Liver (tissue), 9 donors: ENCODE results near the gene SPCS3. TPM values are rescaled to one million over a fixed set of nuclear protein-coding genes. Genes with fewer than 3 reads are reported as not detected.
A peak's percentile ranks its signal among the peaks of the same experiment; 100 is the strongest.
"Not testable (repeated sequence)": the region's sequence is repeated elsewhere in the genome, so short reads cannot be mapped to it uniquely, and the experiment has no call there.

Experiments
- DNase-seq: peaks from one replicate; pipeline ENCODE4 v3.0.0-alpha.2; 2017; ENCODE audit warnings: low spot score
- H3K27ac ChIP-seq, 2 donors: one replicate each; pipeline ENCODE4 v1.7.0; 2013; ENCODE audit warnings: inconsistent platforms in 2 of 2, low read length in 2 of 2, control low read depth in 1 of 2, low read depth in 1 of 2, mild to moderate bottlenecking in 1 of 2
- H3K27me3 ChIP-seq, 4 donors: one replicate each; pipeline versions ENCODE4 v1.6.1 to v1.7.0; 2013; ENCODE audit warnings: low read length in 3 of 4, inconsistent platforms in 1 of 4, mild to moderate bottlenecking in 1 of 4, moderate library complexity in 1 of 4; ENCODE audit not compliant: control insufficient read depth in 4 of 4, insufficient read depth in 4 of 4
- H3K36me3 ChIP-seq, 4 donors: one replicate each; pipeline versions ENCODE4 v1.6.1 to v1.7.0; 2013; ENCODE audit warnings: low read length in 3 of 4, mild to moderate bottlenecking in 3 of 4, low read depth in 1 of 4, moderate library complexity in 1 of 4; ENCODE audit not compliant: control insufficient read depth in 4 of 4, insufficient read depth in 3 of 4
- H3K4me1 ChIP-seq, 4 donors: one replicate each; pipeline versions ENCODE4 v1.6.1 to v1.7.0; 2013; ENCODE audit warnings: low read length in 3 of 4, mild to moderate bottlenecking in 3 of 4, moderate library complexity in 1 of 4; ENCODE audit not compliant: control insufficient read depth in 4 of 4, insufficient read depth in 4 of 4
- H3K4me3 ChIP-seq, 3 donors: one replicate each; pipeline versions ENCODE4 v1.6.1 to v1.7.0; 2013; ENCODE audit warnings: low read length in 3 of 3, control low read depth in 1 of 3, low read depth in 1 of 3, mild to moderate bottlenecking in 1 of 3
- H3K9ac ChIP-seq, 2 donors: one replicate each; pipeline ENCODE4 v1.7.0; 2013; ENCODE audit warnings: low read length in 2 of 2, mild to moderate bottlenecking in 2 of 2, moderate library complexity in 2 of 2, control low read depth in 1 of 2, low read depth in 1 of 2
- H3K9me3 ChIP-seq, 4 donors: one replicate each; pipeline versions ENCODE4 v1.6.1 to v1.7.0; 2013; ENCODE audit warnings: low read length in 3 of 4; ENCODE audit not compliant: control insufficient read depth in 4 of 4
- ATF3 ChIP-seq: IDR thresholded peaks from 2 replicates; pipeline ENCODE4 v1.6.1; 2016; ENCODE audit warnings: antibody characterized with exemption
- CTCF ChIP-seq: fragments of 150-350 bp; IDR thresholded peaks from 2 replicates; pipeline ENCODE4 v1.5.1; 2017; ENCODE audit warnings: improper control_type of control experiment, low read depth, low read length; ENCODE audit not compliant: missing input control
- FOXA1 ChIP-seq: IDR thresholded peaks from 2 replicates; pipeline ENCODE4 v1.6.1; 2016; ENCODE audit warnings: antibody characterized with exemption
- FOXA2 ChIP-seq: IDR thresholded peaks from 2 replicates; pipeline ENCODE4 v1.6.1; 2016; ENCODE audit warnings: antibody characterized with exemption
- GABPA ChIP-seq, 2 donors: IDR thresholded peaks in 1 of 2; conservative IDR thresholded peaks in 1 of 2; 2 replicates each; pipeline ENCODE4 v1.6.1; 2016; ENCODE audit warnings: antibody characterized with exemption in 2 of 2, mild to moderate bottlenecking in 1 of 2, moderate library complexity in 1 of 2
- HNF4A ChIP-seq, 2 donors: conservative IDR thresholded peaks; 2 replicates each; pipeline ENCODE4 v1.6.1; 2016; ENCODE audit warnings: antibody characterized with exemption in 2 of 2, mild to moderate bottlenecking in 2 of 2
- HNF4G ChIP-seq: IDR thresholded peaks from 2 replicates; pipeline ENCODE4 v1.6.1; 2016; ENCODE audit warnings: antibody characterized with exemption
- JUND ChIP-seq, 2 donors: IDR thresholded peaks; 2 replicates each; pipeline ENCODE4 v1.6.1; 2016; ENCODE audit warnings: antibody characterized with exemption in 2 of 2
- MAX ChIP-seq: IDR thresholded peaks from 2 replicates; pipeline ENCODE4 v1.6.1; 2016; ENCODE audit warnings: antibody characterized with exemption
- NR2F2 ChIP-seq: IDR thresholded peaks from 2 replicates; pipeline ENCODE4 v1.6.1; 2016; ENCODE audit warnings: antibody characterized with exemption
- RAD21 ChIP-seq, 2 donors: IDR thresholded peaks; 2 replicates each; pipeline ENCODE4 v1.6.1; 2016; ENCODE audit warnings: antibody characterized with exemption in 2 of 2, mild to moderate bottlenecking in 2 of 2
- REST ChIP-seq: IDR thresholded peaks from 2 replicates; pipeline ENCODE4 v1.6.1; 2016; ENCODE audit warnings: antibody characterized with exemption, mild to moderate bottlenecking
- RXRA ChIP-seq, 2 donors: IDR thresholded peaks; 2 replicates each; pipeline ENCODE4 v1.6.1; 2017 to 2018; ENCODE audit warnings: antibody characterized with exemption in 2 of 2, mild to moderate bottlenecking in 1 of 2
- TAF1 ChIP-seq: conservative IDR thresholded peaks from 2 replicates; pipeline ENCODE4 v1.6.1; 2016; ENCODE audit warnings: antibody characterized with exemption, mild to moderate bottlenecking
- YY1 ChIP-seq: IDR thresholded peaks from 2 replicates; pipeline ENCODE4 v1.6.1; 2016; ENCODE audit warnings: antibody characterized with exemption, mild to moderate bottlenecking
- ZBTB33 ChIP-seq: IDR thresholded peaks from 2 replicates; pipeline ENCODE4 v1.6.1; 2016; ENCODE audit warnings: antibody characterized with exemption
- WGBS: extraction: QIAGEN DNeasy Blood & Tissue Kit; methylation state at CpG from one replicate; pipeline ENCODE4 v1.1.7; 2013; 5-methylcytosine and 5-hydroxymethylcytosine counted together
- polyA plus RNA-seq, 2 donors: library from polyadenylated mRNA; stranded (reverse) in 1 of 2; unstranded in 1 of 2; fragments of 200-250 nt in 1 of 2; fragments of >200 nt in 1 of 2; fragmentation: Nextera tagmentation in 1 of 2; extraction: Ambion mirVana in 1 of 2; gene quantifications; one replicate each; pipeline versions ENCODE4 v1.2.1 to v1.2.3, GENCODE V29; 2013 to 2015
- total RNA-seq, 2 donors: library from RNA; depleted of rRNA; stranded (reverse); fragments of >200 nt; gene quantifications; one replicate each; pipeline ENCODE4 v1.2.3, GENCODE V29; 2014
- donor health status: healthy.
- donor health status: healthy.
- donor health status: healthy.
- donor health status: healthy.
- donor health status: healthy.

The SPCS3 gene
- total and polyA plus RNA-seq, 4 donors = 54.0 to 79.4 (median 63.0) TPM

GRCh38 chr4:176343286-176343685 lies 23.5 kb downstream of the SPCS3 start:
- DNase-seq = no peak
- Histone ChIP-seq H3K36me3 (no peaks in the 10 kb centered on the region), H3K9ac (no peak overlapping the region), H3K9me3 (peaks cover 0 to 14% (median 6%) of the 10 kb centered on the region in 4 donors), H3K27me3 (no peaks in the 10 kb centered on the region), H3K4me1 (peaks cover 0 to 5% (median 2%) of the 10 kb centered on the region in 4 donors), H3K27ac (no peak overlapping the region), H3K4me3 (peak overlapping the region in 1 of 3 donors; percentile 20)
- TF ChIP-seq FOXA2 = no peak
- 99% methylated on average over 2 of the region's 2 CpGs for WGBS

- not testable (repeated sequence) for H3K4me3 ChIP-seq, H3K36me3 ChIP-seq, H3K27ac ChIP-seq, H3K27me3 ChIP-seq, H3K9ac ChIP-seq, DNase-seq, H3K4me1 ChIP-seq
- H3K9me3 ChIP-seq = peaks cover 0 to 14% (median 6%) of the 10 kb centered on the region in 4 donors
- WGBS = 71% methylated on average over 7 of the region's 7 CpGs
Measured at GRCh38 chr4:176345346-176345745, 25.6 kb downstream of the SPCS3 start.

GRCh38 chr4:176346836-176347235 lies 27.1 kb downstream of the SPCS3 start:
- not testable (repeated sequence) for DNase-seq, H3K27ac ChIP-seq
- 54% methylated on average over 2 of the region's 2 CpGs for WGBS

GRCh38 chr4:176350671-176351070 lies 30.9 kb downstream of the SPCS3 start:
- Histone ChIP-seq H3K36me3 (no peaks in the 10 kb centered on the region), H3K9me3 (no peaks in the 10 kb centered on the region), H3K4me3 (no peak overlapping the region), H3K9ac (no peak overlapping the region), H3K27me3 (no peaks in the 10 kb centered on the region), H3K4me1 (no peaks in the 10 kb centered on the region), H3K27ac (no peak overlapping the region)
- 97% methylated on average over 5 of the region's 5 CpGs for WGBS
- TF ChIP-seq HNF4G = no peak
- no peak for TF ChIP-seq REST
- TF ChIP-seq FOXA2 = no peak
- TF ChIP-seq HNF4A (conservative IDR thresholded peaks at IDR 0.05) = no peak
- no peak for TF ChIP-seq GABPA (IDR thresholded peaks at IDR 0.05 in 1 of 2, conservative IDR thresholded peaks at IDR 0.05 in 1 of 2)
- no peak for TF ChIP-seq JUND (IDR thresholded peaks at IDR 0.05)
- TF ChIP-seq YY1 = no peak
- TF ChIP-seq RXRA (IDR thresholded peaks at IDR 0.05) = no peak
- no peak for TF ChIP-seq FOXA1
- TF ChIP-seq MAX = no peak
- TF ChIP-seq TAF1 = no peak
- no peak for TF ChIP-seq CTCF
- TF ChIP-seq NR2F2 = no peak
- no peak for TF ChIP-seq RAD21 (IDR thresholded peaks at IDR 0.05)
- TF ChIP-seq ZBTB33 = no peak
- TF ChIP-seq ATF3 = no peak
- no peak for DNase-seq

More at GRCh38 chr4:176346836-176347235, 27.1 kb downstream of the SPCS3 start:
- H3K36me3 ChIP-seq, H3K27me3 ChIP-seq, H3K9ac ChIP-seq, H3K4me1 ChIP-seq, H3K4me3 ChIP-seq: not testable (repeated sequence)
- peaks cover 0 to 14% (median 6%) of the 10 kb centered on the region in 4 donors for H3K9me3 ChIP-seq
